Endothelial cell of umbilical vein (primary cell): ENCODE results near the gene CDCP2. TPM values are rescaled to one million over a fixed set of nuclear protein-coding genes. Genes with fewer than 3 reads are reported as not detected.

Experiments used
- BruUV-seq: library from RNA; stranded (reverse); fragments of 400-500 nt; replicated peaks from 2 replicates; lab custom pipeline; 2021; lab: Mats Ljungman, UMichigan
- CTCF ChIA-PET: fragments of 300-600, 350-600 bp; sonication (Branson Sonifier 250); formaldehyde crosslinking; loops from one replicate; lab custom pipeline; 2021; ENCODE audit warnings: antibody characterized with exemption, inconsistent platforms; lab: Charles Lee
- POLR2A ChIA-PET: fragments of 300-600, 350-600 bp; sonication (Branson Sonifier 250); formaldehyde crosslinking; loops from one replicate; lab custom pipeline; 2021; ENCODE audit warnings: antibody characterized with exemption, inconsistent platforms; lab: Charles Lee
- DNase-seq: peaks from one replicate; pipeline ENCODE4 v3.0.0-alpha.2; 2011; ENCODE audit warnings: low read depth, low spot score
- FAIRE-seq: peaks from 2 replicates; lab custom pipeline; 2011; peaks lifted over from hg19 to GRCh38; lab: Jason Lieb, UNC
- H2AFZ ChIP-seq: 2 replicates; pipeline ENCODE4 v1.6.0; 2012; ENCODE audit warnings: low read depth, low read length, control low read depth, inconsistent platforms
- H3K27ac ChIP-seq: 2 replicates; pipeline ENCODE4 v1.5.1; 2011; ENCODE audit warnings: low read depth, mild to moderate bottlenecking, control low read depth, low read length, moderate library complexity; ENCODE audit not compliant: insufficient read depth
- H3K27me3 ChIP-seq, 2 experiments: 2 replicates each; pipeline versions ENCODE4 v1.6.0 to v1.6.1; 2011; ENCODE audit warnings: low read length in 2 of 2, mixed read lengths in 1 of 2; ENCODE audit not compliant: control insufficient read depth in 2 of 2, insufficient read depth in 2 of 2
- H3K36me3 ChIP-seq, 2 experiments: 2 replicates in 1 of 2; 3 replicates in 1 of 2; pipeline ENCODE4 v1.5.1; 2011; ENCODE audit warnings: low read length in 2 of 2, mild to moderate bottlenecking in 1 of 2, moderate library complexity in 1 of 2; ENCODE audit not compliant: control insufficient read depth in 2 of 2, insufficient read depth in 2 of 2; ENCODE audit errors: extremely low read depth in 1 of 2
- H3K4me1 ChIP-seq: 3 replicates; pipeline ENCODE4 v1.5.1; 2011; ENCODE audit warnings: mild to moderate bottlenecking, low read length; ENCODE audit not compliant: control insufficient read depth, insufficient read depth; ENCODE audit errors: extremely low read depth
- H3K4me2 ChIP-seq: 2 replicates; pipeline ENCODE4 v1.6.1; 2011; ENCODE audit warnings: low read length, control low read depth, mixed read lengths; ENCODE audit not compliant: insufficient read depth
- H3K4me3 ChIP-seq, 3 experiments: fragments of 200-600 bp in 1 of 3; sonication (generic), shearing (Covaris generic) in 1 of 3; replicated peaks in 1 of 3; 2 replicates each; pipeline ENCODE4 v1.5.1; 2011 to 2016; ENCODE audit warnings: control low read depth in 3 of 3, low read length in 3 of 3, mild to moderate bottlenecking in 2 of 3, inconsistent platforms in 1 of 3, low read depth in 1 of 3, moderate library complexity in 1 of 3; ENCODE audit not compliant: insufficient read depth in 1 of 3
- H3K79me2 ChIP-seq: 2 replicates; pipeline ENCODE4 v1.6.0; 2012; ENCODE audit warnings: low read length, inconsistent platforms; ENCODE audit not compliant: control insufficient read depth, insufficient read depth
- H3K9ac ChIP-seq: replicated peaks from 2 replicates; pipeline ENCODE3; 2011; ENCODE audit warnings: low read length, control low read depth; ENCODE audit not compliant: insufficient read depth; ENCODE audit errors: extremely low read depth
- H3K9me1 ChIP-seq: replicated peaks from 3 replicates; pipeline ENCODE4 v1.6.0; 2011; ENCODE audit warnings: mild to moderate bottlenecking, low read length; ENCODE audit not compliant: control insufficient read depth, insufficient read depth; ENCODE audit errors: extremely low read depth
- H3K9me3 ChIP-seq: replicated peaks from 2 replicates; pipeline ENCODE4 v1.5.1; 2012; ENCODE audit warnings: low read length, inconsistent platforms; ENCODE audit not compliant: control insufficient read depth, insufficient read depth
- H4K20me1 ChIP-seq: replicated peaks from 2 replicates; pipeline ENCODE3; 2011; ENCODE audit warnings: mild to moderate bottlenecking, low read length; ENCODE audit not compliant: control insufficient read depth, insufficient read depth; ENCODE audit errors: extremely low read depth
- EZH2 ChIP-seq: IDR thresholded peaks from 2 replicates; pipeline ENCODE4 v1.6.1; 2012; ENCODE audit warnings: borderline replicate concordance, low read depth, mild to moderate bottlenecking, moderate library complexity, low read length, inconsistent platforms; ENCODE audit not compliant: severe bottlenecking
- FOS ChIP-seq: IDR thresholded peaks from 2 replicates; pipeline ENCODE4 v1.6.1; 2011; ENCODE audit warnings: mild to moderate bottlenecking, low read length, moderate library complexity, borderline replicate concordance; ENCODE audit not compliant: insufficient read depth
- GATA2 ChIP-seq: IDR thresholded peaks from 2 replicates; pipeline ENCODE4 v1.7.0; 2011; ENCODE audit warnings: low read depth, mild to moderate bottlenecking, moderate library complexity, mixed read lengths, low read length; ENCODE audit not compliant: insufficient read length, insufficient read depth
- JUN ChIP-seq: IDR thresholded peaks from 2 replicates; pipeline ENCODE4 v1.6.1; 2011; ENCODE audit warnings: borderline replicate concordance, low read depth; ENCODE audit not compliant: insufficient read length, insufficient read depth
- MYC ChIP-seq: IDR thresholded peaks from one replicate; pipeline ENCODE4 v1.6.1; 2011; ENCODE audit warnings: mild to moderate bottlenecking, low read depth, low read length
- POLR2A ChIP-seq: IDR thresholded peaks from 2 replicates; pipeline ENCODE4 v1.6.1; 2012; ENCODE audit warnings: low read depth, mild to moderate bottlenecking, control low read depth, low read length
- POLR2AphosphoS5 ChIP-seq: IDR thresholded peaks from 2 replicates; pipeline ENCODE4 v1.6.1; 2012; ENCODE audit warnings: low read depth, mild to moderate bottlenecking, control low read depth, low read length, moderate library complexity; ENCODE audit not compliant: insufficient read depth
- dilution Hi-C: fragments of 300-500 bp; cut with MboI; formaldehyde crosslinking; loops from one replicate; pipeline ENCODE4 v1.15.0; 2019; ENCODE audit warnings: low sequenced_read_pairs; ENCODE audit not compliant: extremely low pct_ligation_motif_present
- intact Hi-C: fragments of 100-400 bp; cut with micrococcal nuclease; formaldehyde crosslinking; loops from one replicate; pipeline ENCODE4 v1.10.0; 2022
- polyA plus RNA-seq, 4 experiments: library from polyadenylated mRNA; depleted of rRNA in 3 of 4; stranded (reverse) in 3 of 4; unstranded in 1 of 4; fragments of >200 nt; gene quantifications; 2 replicates each; pipeline versions ENCODE4 v1.2.1 to v1.2.3, GENCODE V29; 2011 to 2012; ENCODE audit warnings: missing spikeins in 1 of 4
- total RNA-seq: library from RNA; stranded (reverse); gene quantifications from 2 replicates; pipeline ENCODE4 v1.2.3, GENCODE V29; 2021
- TF ChIP-seq, protein P1 (sequence below), 2 donors: IDR thresholded peaks; 1 replicate in 1 of 2; 2 replicates in 1 of 2; pipeline ENCODE4 v1.5.1; 2011; ENCODE audit warnings: low read length in 2 of 2, mild to moderate bottlenecking in 2 of 2, moderate library complexity in 2 of 2, control low read depth in 1 of 2, inconsistent platforms in 1 of 2, low read depth in 1 of 2; ENCODE audit not compliant: insufficient read depth in 1 of 2; ENCODE audit errors: extremely low read depth in 1 of 2
- TF ChIP-seq, protein P2 (sequence below): IDR thresholded peaks from 2 replicates; pipeline ENCODE4 v1.6.1; 2011; ENCODE audit not compliant: insufficient read depth, insufficient read length

The CDCP2 gene
- total and polyA plus RNA-seq, 2 donors (not counting 3 experiments of a cell fraction or from before 2014, with no cell fraction given), result 0.10 TPM; not detected in 1

DNA sequence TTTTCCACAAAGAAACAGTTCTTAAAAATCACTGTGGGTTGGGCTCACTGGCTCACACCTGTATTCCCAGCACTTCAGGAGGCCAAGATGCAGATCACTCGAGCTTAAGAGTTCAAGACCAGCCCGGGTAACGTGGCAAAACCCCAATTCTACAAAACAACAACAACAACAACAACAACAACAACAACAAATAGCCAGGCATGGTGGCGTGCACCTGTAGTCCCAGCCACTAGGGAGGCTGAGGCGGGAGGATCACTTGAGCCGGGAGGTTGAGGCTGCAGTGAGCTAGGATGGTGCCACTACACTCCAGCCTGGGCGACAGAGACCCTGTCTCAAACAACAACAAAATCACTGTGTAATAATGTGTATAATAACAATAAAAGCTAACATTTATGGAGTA lies 40.8 kb downstream of the CDCP2 start:
- no peak overlapping the region for H2AFZ ChIP-seq
- H3K79me2 ChIP-seq, result no peaks in the 10 kb centered on the region
- H3K4me3 ChIP-seq, result no peak overlapping the region
- TF ChIP-seq GATA2, result no peak
- TF ChIP-seq, protein P1, sequence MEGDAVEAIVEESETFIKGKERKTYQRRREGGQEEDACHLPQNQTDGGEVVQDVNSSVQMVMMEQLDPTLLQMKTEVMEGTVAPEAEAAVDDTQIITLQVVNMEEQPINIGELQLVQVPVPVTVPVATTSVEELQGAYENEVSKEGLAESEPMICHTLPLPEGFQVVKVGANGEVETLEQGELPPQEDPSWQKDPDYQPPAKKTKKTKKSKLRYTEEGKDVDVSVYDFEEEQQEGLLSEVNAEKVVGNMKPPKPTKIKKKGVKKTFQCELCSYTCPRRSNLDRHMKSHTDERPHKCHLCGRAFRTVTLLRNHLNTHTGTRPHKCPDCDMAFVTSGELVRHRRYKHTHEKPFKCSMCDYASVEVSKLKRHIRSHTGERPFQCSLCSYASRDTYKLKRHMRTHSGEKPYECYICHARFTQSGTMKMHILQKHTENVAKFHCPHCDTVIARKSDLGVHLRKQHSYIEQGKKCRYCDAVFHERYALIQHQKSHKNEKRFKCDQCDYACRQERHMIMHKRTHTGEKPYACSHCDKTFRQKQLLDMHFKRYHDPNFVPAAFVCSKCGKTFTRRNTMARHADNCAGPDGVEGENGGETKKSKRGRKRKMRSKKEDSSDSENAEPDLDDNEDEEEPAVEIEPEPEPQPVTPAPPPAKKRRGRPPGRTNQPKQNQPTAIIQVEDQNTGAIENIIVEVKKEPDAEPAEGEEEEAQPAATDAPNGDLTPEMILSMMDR (IDR thresholded peaks at IDR 0.05; ENCODE audit: extremely low read depth in 1 of 2, insufficient read depth in 1 of 2, low read depth in 1 of 2, low read length in 2 of 2), result no peak
- no peak for TF ChIP-seq POLR2A
- no peak for TF ChIP-seq POLR2AphosphoS5
- no peak for TF ChIP-seq MYC
- no peak for TF ChIP-seq EZH2
- no peak for TF ChIP-seq JUN
- no peak for TF ChIP-seq FOS
- TF ChIP-seq, protein P2, sequence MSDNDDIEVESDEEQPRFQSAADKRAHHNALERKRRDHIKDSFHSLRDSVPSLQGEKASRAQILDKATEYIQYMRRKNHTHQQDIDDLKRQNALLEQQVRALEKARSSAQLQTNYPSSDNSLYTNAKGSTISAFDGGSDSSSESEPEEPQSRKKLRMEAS, result no peak
- H3K4me2 ChIP-seq, result no peak overlapping the region
- no peaks in the 10 kb centered on the region for H3K4me1 ChIP-seq
- H3K9me3 ChIP-seq, result no peaks in the 10 kb centered on the region
- no peaks in the 10 kb centered on the region for H3K9me1 ChIP-seq
- no peak for DNase-seq
- dilution Hi-C loops, result no loop called here
- peaks cover 0 to 3% of the 10 kb centered on the region in 2 experiments for H3K27me3 ChIP-seq
- no peak overlapping the region for H3K9ac ChIP-seq
- intact Hi-C loops, result no loop called here
- H3K27ac ChIP-seq, result no peak overlapping the region
- no peaks in the 10 kb centered on the region for H4K20me1 ChIP-seq
- no peak for FAIRE-seq
- H3K36me3 ChIP-seq, result no peaks in the 10 kb centered on the region
- POLR2A ChIA-PET, result no interaction called here
- CTCF ChIA-PET, result interaction anchor here (1.2 to 3.1 kb wide), 5 partner anchors 9 to 388 kb away, joined by 3 to 15 read pairs (median 4); no protein-coding TSS in a partner anchor
- BruUV-seq, result no TSS peak
